Measurements from ENCODE around the gene TMOD3. TPM values are rescaled to one million over a fixed set of nuclear protein-coding genes. Genes with fewer than 3 reads are reported as not detected.
"Not testable (repeated sequence)": the region's sequence is repeated elsewhere in the genome, so short reads cannot be mapped to it uniquely, and the experiment has no call there.

TMOD3 gene
- 19.3 and 26.2 TPM in 2 replicates for total RNA-seq (2014; rRNA removed; shearing (Covaris generic))
- 10.3 and 14.3 TPM in 2 replicates for polyA plus RNA-seq (2015; cell fraction: cytosol; rRNA removed)
- 4.8 and 8.3 TPM in 2 replicates for polyA plus RNA-seq (2015; cell fraction: nucleus; rRNA removed)

DNA sequence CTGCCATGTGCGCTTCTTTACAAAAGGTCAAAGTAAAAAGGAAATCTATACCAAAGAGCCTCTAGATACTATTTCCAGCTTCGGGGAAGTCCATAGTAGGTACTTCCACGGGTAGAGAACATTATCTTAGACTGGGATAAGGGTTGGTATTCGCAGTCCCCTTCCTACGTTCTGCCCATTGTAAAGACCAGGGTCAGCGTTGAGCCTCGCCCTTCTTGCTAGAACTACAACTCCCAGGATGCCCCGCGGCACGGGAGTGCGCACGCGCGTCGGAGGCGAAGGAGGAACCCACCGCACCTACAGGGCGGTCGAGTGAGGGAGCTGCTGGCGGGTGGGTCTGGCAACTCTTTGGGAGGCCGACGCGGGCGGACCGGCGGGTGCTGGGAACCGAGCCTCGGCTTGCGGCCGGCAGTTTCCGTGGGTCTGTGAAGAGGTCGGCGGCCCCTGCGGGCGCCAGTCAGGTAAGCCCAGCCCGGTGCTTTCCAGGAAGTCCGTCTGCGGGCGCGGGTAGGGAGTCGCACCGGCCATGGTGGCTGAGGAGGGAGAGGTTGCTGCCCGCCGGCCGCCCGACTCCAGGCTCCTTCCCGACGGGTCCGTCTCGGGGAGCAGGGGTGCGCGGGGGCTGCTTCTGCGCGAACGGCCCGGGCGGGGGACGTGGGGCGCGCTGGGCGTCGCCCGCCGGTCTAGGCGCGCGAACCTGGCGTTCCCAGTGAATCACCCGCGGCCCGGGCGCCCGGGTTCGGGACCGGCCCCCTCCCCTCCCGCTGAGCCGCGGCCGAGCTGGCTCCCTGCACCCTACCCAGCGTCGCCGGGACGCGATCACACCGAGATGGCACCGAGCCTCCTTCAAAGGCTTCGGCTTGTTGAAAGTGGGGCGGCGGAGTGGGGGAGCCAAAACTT, at the start of gene TMOD3:
Gene TMOD3, plus strand, starts transcription at position 278 of the 900 bp plus-strand sequence. CDS start 33,232 bp downstream, outside the sequence.
- peak; percentile 90 for DNase-seq (ENCODE audit: low read depth, low spot score)
- in situ Hi-C loops (cut with HindIII; ENCODE audit: low pct_unique_long_range_greater_than_20kb, low sequenced_read_pairs), result no loop called here

GRCh38 chr15:51780636-51781035, 48.8 kb upstream of the TMOD3 start:
- in situ Hi-C loops (cut with HindIII; ENCODE audit: low pct_unique_long_range_greater_than_20kb, low sequenced_read_pairs), result no loop called here
- DNase-seq (ENCODE audit: low read depth, low spot score), result no peak

DNA sequence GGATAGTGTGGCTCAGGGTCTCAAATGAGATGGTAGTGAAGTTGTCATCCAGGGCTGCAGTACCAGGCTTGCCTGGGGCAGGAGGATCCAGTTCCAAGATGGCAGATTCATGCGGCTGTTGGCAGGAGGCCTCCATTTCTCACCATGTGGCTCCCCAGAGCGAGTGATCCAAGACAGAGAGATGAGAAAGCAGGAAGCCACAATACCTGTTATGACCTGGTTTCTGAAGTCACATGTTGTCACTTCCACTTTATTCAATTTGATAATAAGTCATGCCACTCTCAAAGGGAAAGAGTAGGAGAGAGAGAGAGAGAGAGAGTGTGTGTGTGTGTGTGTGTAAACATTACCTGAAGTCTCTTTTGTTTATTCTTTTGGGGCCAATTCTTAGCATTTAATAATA, 47.9 kb upstream of the TMOD3 start:
- in situ Hi-C loops (cut with HindIII; ENCODE audit: low pct_unique_long_range_greater_than_20kb, low sequenced_read_pairs), result no loop called here
- no peak for DNase-seq (ENCODE audit: low read depth, low spot score)

DNA sequence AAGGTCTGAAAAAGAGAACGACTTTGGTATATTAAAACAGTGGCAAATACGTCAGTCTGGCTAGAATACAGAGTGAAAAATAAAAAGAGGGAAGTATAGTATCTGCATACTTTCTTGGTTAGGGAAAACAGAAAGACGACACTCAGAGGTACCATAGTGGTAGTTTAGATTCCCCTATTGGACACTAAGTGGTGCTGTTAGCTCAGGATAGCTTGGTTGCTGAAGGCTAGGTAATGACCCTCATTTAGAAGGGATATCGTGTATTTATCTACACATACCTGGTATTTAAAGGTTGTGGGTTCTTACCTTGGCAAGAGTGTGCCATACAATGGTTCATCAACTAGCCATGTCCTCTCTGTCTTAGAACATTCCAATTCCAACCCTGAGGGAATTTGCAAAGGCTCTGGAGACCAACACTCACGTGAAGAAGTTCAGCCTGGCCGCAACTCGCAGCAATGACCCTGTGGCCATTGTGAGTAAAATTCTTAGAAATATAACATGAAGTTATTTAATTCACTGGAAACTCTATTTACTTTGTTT, 47.0 kb upstream of the TMOD3 start:
- in situ Hi-C loops (cut with HindIII; ENCODE audit: low pct_unique_long_range_greater_than_20kb, low sequenced_read_pairs), result no loop called here
- DNase-seq (ENCODE audit: low read depth, low spot score), result no peak

GRCh38 chr15:51783967-51784366, 45.5 kb upstream of the TMOD3 start:
- in situ Hi-C loops (cut with HindIII; ENCODE audit: low pct_unique_long_range_greater_than_20kb, low sequenced_read_pairs), result no loop called here
- DNase-seq (ENCODE audit: low read depth, low spot score), result no peak

- DNase-seq (ENCODE audit: low read depth, low spot score); in situ Hi-C loops (cut with HindIII; ENCODE audit: low pct_unique_long_range_greater_than_20kb, low sequenced_read_pairs): not testable (repeated sequence)
Measured at GRCh38 chr15:51787130-51787529, 42.3 kb upstream of the TMOD3 start.

DNA sequence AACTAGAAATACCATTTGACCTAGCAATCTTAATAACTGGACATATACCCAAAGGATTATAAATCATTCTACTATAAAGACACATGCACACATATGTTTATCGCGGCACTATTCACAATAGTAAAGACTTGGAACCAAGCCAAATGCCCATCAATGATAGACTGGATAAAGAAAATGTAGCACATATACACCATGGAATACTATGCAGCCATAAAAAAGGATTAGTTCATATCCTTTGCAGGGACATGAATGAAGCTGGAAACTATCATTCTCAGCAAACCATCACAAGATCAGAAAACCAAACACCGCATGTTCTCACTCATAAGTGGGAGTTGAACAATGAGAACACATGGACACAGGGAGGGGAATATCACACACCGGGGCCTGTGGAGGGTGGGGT, 37.0 kb upstream of the TMOD3 start:
- in situ Hi-C loops (cut with HindIII; ENCODE audit: low pct_unique_long_range_greater_than_20kb, low sequenced_read_pairs); DNase-seq (ENCODE audit: low read depth, low spot score): not testable (repeated sequence)

GRCh38 chr15:51793521-51794305, 35.7 kb upstream of the TMOD3 start:
- in situ Hi-C loops (cut with HindIII; ENCODE audit: low pct_unique_long_range_greater_than_20kb, low sequenced_read_pairs), result no loop called here
- DNase-seq (ENCODE audit: low read depth, low spot score), result no peak

DNA sequence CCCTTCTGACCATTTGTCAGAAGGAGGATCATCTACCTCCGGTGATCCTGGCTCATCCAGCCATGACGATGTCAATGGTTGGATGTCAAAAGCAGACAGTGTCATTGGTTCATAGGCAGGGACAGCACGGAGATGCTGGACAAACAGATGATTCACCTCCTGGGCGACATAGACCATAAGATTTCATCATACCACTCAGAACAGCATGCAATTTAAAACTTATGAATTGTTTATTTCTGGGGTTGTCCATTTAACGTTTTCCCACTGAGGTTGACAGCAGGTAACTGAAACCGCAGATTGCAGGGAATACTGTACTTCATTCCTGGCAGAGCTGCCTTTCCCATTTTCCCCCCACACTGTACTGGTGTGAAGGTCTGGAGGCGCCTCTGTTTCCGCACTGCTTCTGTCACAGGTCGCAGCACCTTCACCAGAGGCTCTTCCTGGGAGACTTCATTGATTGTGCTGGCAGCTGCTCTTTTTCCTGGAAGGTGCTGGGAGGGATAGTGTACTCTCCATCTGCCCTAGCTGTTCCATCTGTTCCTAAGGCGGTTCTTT, 32.5 kb upstream of the TMOD3 start:
- in situ Hi-C loops (cut with HindIII; ENCODE audit: low pct_unique_long_range_greater_than_20kb, low sequenced_read_pairs), result no loop called here
- DNase-seq (ENCODE audit: low read depth, low spot score), result no peak

- no peak for DNase-seq (ENCODE audit: low read depth, low spot score)
- in situ Hi-C loops (cut with HindIII; ENCODE audit: low pct_unique_long_range_greater_than_20kb, low sequenced_read_pairs), result no loop called here
Measured at GRCh38 chr15:51798281-51798680, 31.2 kb upstream of the TMOD3 start.

GRCh38 chr15:51799282-51800252, 29.9 kb upstream of the TMOD3 start:
- DNase-seq (ENCODE audit: low read depth, low spot score), result no peak
- in situ Hi-C loops (cut with HindIII; ENCODE audit: low pct_unique_long_range_greater_than_20kb, low sequenced_read_pairs), result no loop called here

DNA sequence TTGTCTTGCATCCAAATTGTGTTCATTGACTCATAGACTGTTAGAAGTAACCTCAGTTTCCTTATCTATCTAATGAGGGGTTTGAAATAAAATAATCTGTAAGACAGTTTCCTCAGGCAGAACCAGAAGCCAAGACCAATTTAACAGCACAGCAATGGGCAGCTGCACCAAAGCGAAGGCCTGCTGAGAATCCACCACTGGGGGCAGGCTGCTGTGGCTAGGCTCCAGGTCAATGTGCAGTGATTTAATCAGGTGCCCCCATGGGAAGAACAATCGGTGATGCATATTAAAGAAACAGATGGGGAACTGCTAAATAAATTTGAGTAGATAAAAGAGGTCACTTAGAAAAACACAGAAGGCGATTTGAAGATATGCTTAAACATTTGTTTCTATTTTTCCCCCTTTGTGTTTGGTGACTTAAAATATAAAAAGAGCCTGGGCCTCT, 28.0 kb upstream of the TMOD3 start:
- in situ Hi-C loops (cut with HindIII; ENCODE audit: low pct_unique_long_range_greater_than_20kb, low sequenced_read_pairs), result no loop called here
- DNase-seq (ENCODE audit: low read depth, low spot score), result peak; percentile 62

- in situ Hi-C loops (cut with HindIII; ENCODE audit: low pct_unique_long_range_greater_than_20kb, low sequenced_read_pairs), result no loop called here
- no peak for DNase-seq (ENCODE audit: low read depth, low spot score)
Measured at GRCh38 chr15:51802593-51802992, 26.9 kb upstream of the TMOD3 start.

DNA sequence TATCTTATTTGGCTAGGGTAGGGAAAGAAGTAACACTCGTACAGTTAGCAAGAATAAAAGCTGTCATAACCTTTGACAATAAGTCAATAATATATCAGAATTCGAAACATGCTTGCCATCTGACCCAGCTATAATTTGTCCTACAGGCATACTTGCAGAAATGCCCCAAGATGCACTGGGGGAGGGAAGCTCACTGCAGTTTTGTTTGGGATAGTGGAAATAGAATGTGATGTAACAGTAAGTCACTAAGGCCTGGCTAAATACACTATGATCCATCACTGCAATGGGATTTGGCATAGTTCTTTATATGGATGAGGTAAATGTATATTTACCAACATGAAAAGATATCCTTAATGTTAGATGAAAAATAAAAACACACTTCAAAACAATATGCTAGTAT, 25.5 kb upstream of the TMOD3 start:
- in situ Hi-C loops (cut with HindIII; ENCODE audit: low pct_unique_long_range_greater_than_20kb, low sequenced_read_pairs), result no loop called here
- no peak for DNase-seq (ENCODE audit: low read depth, low spot score)

DNA sequence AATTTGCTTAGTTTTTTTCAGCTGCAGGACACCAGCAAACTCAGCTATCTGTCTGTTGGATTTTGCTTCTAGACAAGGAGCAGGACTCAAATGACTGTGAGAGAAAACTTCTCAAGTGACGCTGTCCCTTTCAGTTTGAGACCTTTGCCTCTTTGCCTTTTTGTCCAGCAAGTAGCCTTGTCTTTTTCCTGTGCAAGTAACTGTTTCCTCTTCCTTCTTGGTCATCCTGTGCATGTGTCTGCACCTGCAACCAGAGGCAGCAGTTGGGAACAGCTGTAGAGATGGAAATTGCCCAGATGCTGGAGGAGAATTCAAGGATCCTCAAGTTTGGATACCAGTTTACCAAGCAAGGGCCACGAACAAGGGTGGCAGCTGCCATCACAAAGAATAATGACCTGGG, 23.3 kb upstream of the TMOD3 start:
- DNase-seq (ENCODE audit: low read depth, low spot score), result no peak
- in situ Hi-C loops (cut with HindIII; ENCODE audit: low pct_unique_long_range_greater_than_20kb, low sequenced_read_pairs), result no loop called here

DNA sequence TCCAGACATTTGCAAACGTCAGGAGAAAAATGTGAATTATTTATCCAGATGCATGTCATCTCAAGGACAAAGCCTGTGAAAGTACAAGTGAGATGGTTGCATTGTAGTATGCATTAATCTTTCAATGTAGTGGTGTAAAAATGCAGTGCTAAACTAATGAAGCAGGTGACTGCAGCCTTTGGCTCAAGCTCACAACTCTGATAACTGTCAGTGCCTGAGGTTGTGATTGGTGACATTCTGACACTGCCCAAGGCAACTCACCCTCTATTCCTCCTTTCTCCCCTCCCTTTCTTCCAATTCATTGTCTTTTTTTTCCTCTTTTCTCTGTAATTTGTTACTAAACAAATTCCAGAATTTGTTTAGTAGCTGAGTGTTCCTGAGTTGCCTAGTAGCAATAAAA, 20.0 kb upstream of the TMOD3 start:
- in situ Hi-C loops (cut with HindIII; ENCODE audit: low pct_unique_long_range_greater_than_20kb, low sequenced_read_pairs), result no loop called here

GRCh38 chr15:51812598-51812997, 16.9 kb upstream of the TMOD3 start:
- in situ Hi-C loops (cut with HindIII; ENCODE audit: low pct_unique_long_range_greater_than_20kb, low sequenced_read_pairs), result no loop called here
- no peak for DNase-seq (ENCODE audit: low read depth, low spot score)

More for the DNA sequence above, 20.0 kb upstream of the TMOD3 start:
- no peak for DNase-seq (ENCODE audit: low read depth, low spot score)

Data from SK-MEL-5 (cell line).